HG03558 (cell line): ENCODE measurements around the gene PRPF6.
A peak's percentile ranks its signal among the peaks of the same experiment; 100 is the strongest.

Experiments used
- ATAC-seq: cut with Tn5 transposase; IDR thresholded peaks from one replicate; pipeline ENCODE4 v1.9.1; 2021; ENCODE audit warnings: moderate number of reproducible peaks; ENCODE audit not compliant: unreplicated experiment; ENCODE audit errors: extremely low read depth

PRPF6 gene

DNA sequence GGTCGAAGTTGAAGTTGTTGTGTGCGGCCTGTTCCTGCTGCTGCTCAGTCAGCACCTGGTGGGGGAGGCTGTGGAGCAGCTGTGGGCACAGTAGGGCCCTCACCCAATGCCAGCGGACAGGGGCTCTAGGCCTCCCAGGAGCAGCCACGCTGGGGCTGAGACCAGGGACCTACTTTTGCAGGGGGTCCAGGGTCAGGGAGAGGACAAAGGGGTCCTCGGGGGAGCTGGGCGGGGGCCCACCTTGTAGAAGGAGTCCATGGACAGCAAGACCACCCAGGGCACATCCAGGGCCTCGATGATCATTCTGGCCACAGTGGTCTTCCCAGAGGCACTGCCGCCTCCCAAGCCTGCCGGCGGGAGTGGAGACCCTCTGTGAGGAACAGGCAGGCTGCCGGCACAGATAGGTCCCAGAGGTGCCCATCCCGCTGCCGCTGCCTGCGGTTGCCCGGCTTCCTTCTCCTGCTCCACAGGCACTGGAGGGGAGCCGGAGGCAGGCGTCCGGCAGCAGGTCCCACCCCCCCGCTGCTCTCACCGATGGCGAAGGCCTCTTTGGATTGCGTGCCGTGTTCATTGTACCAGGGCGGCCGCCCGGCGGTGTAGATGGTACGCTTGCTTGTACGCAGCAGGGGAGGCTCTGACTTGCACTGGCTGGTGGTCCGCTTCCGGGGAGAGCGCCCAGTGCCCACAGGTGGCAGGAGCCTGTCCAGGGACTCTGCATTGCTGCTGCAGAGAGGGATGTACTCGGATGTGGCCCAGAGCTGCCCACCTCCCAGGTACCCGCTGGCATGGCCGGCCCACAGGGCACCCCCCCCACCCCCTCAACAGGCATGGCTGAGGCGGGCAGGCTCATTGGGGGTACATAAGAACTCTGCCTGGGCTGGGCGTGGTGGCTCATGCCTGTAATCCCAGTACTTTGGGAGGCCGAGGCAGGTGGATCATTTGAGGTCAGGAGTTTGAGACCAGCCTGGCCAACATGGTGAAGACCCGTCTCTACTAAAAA lies 34.7 kb upstream of the PRPF6 start:
- ATAC-seq, result no peak

DNA sequence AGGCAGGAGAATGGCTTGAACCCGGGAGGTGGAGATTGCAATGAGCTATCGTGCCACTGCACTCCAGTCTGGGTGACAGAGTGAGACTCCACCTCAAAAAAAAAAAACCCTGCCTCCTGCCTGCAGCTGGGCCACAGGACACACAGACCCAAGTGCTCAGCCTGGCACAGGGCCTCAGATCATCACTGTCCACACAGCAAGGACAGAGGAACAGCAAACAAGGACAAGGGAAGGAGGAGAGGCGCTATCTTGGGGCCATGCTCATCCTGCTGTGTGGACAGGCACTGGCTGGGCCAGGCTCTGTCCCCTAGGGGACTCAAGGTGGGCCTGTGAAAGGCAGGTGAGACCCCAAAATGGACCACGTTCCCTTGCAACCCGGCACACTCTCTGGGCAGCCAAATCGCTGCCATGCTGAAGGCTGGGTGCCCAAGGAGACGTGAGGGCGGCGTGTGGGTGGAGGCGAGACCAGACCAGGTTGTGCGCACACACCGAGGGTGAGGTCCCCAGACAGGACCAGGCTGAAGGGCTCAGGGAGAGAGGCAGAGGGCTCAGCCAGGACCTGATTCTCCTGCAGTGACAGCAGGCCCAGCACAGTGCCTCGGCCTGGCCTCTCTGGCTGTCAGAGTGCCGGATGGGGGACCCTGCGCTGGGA lies 33.8 kb upstream of the PRPF6 start:
- ATAC-seq, result no peak

DNA sequence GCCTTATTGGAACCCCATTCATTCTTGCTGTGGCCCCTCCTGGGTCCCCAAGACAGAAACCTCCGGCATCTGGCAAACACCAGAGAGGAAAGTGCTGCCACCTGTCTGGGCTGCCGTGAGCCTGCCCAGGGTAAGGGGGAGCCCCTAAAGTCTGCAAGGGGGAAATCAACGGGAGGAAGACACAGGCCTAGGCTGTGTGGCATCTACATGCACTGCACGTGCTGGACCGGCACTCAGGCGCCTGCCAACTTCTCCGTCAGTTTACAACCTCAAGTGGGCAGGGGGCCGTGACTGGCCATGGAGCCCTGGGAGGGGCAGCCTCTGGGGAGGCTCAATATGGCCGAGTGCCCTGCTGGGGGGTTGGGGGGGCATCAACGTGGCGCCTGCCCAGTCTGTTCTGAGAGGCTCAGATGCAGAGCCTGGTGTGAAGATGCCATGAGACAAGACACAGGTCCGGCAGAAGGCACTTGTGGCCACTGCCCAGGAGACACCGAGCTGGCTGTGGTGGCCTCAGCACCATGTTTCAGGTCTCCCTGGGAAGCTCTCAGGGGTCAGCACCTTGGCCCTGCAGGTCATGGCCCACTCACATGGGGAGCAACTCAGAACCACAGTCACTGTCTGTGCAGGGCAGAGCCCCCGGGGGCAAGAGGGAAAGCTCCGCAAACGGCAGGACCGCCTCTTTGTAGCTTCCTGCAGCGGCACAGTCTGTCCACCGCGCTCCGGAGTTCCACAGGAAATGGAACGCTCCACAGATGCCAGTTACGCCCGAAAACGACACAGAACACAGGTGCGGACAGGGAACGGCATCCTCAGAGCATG lies 33.1 kb upstream of the PRPF6 start:
- ATAC-seq, result no peak

GRCh38 chr20:63950701-63951397 lies 30.1 kb upstream of the PRPF6 start:
- ATAC-seq, result no peak

- no peak for ATAC-seq
Observed at GRCh38 chr20:63951398-63952209, 29.3 kb upstream of the PRPF6 start.

- no peak for ATAC-seq
Observed at GRCh38 chr20:63952210-63952535, 28.8 kb upstream of the PRPF6 start.

- ATAC-seq, result no peak
Observed at GRCh38 chr20:63952769-63953168, 28.2 kb upstream of the PRPF6 start.

- no peak for ATAC-seq
Observed at GRCh38 chr20:63953764-63954429, 27.0 kb upstream of the PRPF6 start.

DNA sequence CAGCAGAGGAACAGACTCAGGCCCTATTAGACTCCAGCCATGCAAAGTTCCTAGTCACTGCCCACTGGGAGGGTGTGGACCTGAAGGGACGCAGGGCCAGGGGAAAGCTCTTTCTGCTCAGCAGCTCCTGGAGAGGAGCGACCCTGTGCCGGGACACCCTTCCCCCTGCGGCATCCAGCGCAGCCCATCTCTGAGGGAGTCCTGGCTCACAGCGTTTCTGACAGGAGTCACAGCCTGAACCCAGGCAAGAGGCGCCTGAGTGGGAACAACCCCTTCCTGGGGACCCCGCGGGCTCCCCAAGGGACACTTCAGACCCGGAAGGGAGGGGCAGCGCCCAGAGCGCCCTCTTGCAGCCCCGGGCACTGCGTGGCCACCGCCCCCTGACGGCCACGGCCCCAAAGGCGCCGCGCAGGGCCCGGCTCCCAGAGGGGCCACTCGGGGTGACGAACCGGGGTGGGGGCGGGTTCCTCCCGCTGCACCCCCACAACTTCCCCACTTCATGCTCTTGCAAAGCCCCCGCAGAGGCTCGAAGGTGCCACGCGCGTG lies 25.6 kb upstream of the PRPF6 start:
- no peak for ATAC-seq

DNA sequence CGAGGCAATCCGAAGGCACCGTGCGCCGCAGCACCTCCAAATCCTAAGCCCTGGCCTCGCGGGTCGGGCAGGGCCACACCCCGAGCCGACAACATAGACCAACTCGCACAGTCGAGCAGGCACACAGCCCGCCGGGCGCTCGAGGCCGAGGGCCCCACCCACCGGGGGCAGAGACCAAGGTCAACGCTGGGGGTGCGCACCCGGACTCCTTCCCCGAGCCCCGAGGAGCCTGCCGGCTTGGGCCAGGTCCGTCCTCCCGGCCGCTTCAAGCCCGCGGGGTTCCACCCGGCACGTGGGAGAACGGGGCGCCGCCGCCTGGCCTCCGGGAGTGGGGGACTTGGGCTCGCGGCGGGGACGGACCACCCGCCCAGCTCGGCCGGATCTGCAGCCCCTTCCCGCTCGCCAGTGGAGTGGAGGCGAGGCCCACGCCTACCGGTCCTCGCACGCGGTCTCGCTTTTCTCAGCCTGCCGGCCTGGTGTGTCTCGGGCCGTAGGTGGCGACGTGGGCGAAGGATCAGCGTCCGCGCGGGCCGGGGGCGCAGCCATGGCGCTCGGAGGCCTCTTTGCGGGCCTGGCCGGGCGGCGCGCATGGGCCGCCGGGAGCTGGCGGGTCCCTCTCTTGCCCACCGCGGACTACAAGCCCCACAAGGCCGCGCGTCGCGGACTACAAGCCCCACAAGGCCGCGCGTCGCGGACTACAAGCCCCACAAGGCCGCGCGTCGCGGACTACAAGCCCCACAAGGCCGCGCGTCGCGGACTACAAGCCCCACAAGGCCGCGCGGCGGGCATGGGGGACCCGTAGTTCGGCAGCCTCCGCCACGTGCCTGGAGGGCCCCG lies 24.9 kb upstream of the PRPF6 start, which contains the start of gene UCKL1:
TSS of gene UCKL1 (minus strand) at position 590 of the 837 bp plus-strand sequence. CDS start at position 546, 44 bp downstream.
- peak; percentile 46 for ATAC-seq

DNA sequence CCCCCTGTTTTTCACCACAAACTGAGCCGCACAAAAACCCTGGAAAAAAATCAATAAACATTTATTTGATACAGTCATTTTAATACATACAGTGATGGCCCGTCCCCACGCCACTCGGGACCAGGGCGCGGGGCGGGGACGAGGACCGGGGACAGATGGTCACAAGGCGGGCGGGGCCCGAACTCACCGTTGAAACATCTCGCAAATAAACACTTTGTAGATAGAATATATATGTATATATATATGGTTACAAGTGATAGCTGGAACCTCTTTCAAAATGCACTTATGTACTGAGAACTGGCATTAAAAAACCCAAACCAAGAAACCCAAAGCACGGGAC lies 24.3 kb upstream of the PRPF6 start:
- ATAC-seq, result peak; percentile 2

DNA sequence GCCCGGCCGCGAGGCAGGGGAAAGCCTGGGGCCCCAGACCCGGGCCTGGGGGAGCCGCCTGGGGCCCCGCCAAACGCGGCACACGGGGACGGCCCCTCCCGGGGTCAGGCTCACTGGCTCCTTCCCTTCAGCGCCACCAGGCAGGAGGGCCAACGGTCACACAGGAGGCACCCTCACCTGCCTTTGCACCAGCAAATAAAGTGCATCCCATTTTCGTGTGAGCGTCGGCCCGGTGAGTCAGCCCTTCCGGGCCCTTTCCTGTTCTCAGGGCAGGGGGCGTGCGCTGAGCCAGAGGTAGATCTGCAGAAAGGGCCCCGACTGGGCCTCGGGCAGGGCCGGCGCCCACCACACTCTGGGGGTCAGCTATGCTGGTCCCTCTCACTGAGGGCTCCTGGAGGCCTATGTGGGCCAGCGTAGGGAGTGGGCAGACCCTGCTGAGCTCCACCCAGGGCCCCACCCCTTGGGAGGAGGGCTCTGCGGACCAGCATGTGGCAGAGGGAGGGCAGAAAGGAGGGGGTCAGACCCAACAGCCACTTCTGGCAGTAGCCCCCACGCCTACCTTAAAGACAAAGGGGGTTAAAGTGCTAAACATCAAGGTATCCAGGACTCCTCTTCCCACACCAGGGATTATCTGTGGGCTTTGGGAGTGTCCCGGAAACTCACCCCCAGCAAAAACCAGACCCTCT lies 23.8 kb upstream of the PRPF6 start:
- peak; percentile 8 for ATAC-seq

- ATAC-seq, result no peak
Observed at GRCh38 chr20:63957690-63958441, 23.1 kb upstream of the PRPF6 start.

GRCh38 chr20:63958471-63958870 lies 22.5 kb upstream of the PRPF6 start:
- ATAC-seq, result no peak

- ATAC-seq, result no peak
Observed at GRCh38 chr20:63958964-63959698, 21.8 kb upstream of the PRPF6 start.

DNA sequence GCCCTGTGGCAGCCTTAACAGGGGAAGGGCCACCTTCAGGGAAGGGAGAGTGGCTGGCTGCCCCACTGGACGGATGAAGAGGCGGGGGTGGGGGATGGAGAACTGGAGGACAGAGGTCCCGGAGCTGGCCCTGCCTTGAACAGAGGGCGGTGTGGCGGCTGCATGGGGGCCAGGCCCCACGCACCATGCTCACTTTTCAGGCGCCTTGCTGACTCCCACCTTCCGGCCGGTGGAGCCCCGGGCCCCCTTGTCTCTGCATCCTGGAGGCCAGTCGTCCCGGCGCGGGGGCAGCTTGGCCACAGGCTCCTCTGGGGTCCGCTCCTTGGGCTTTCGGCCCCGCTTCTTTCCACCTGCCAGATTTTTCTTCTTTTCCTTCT lies 21.2 kb upstream of the PRPF6 start:
- ATAC-seq, result no peak
